ENCODE results near the gene AKAP6. TPM values are rescaled to one million over a fixed set of nuclear protein-coding genes. Genes with fewer than 3 reads are reported as not detected.

The AKAP6 gene
- total and polyA plus RNA-seq, 2 of the 8 experiments (the other 6 are each of a cell fraction or from before 2014, with no cell fraction given) = 0.09 to 0.89 TPM

DNA sequence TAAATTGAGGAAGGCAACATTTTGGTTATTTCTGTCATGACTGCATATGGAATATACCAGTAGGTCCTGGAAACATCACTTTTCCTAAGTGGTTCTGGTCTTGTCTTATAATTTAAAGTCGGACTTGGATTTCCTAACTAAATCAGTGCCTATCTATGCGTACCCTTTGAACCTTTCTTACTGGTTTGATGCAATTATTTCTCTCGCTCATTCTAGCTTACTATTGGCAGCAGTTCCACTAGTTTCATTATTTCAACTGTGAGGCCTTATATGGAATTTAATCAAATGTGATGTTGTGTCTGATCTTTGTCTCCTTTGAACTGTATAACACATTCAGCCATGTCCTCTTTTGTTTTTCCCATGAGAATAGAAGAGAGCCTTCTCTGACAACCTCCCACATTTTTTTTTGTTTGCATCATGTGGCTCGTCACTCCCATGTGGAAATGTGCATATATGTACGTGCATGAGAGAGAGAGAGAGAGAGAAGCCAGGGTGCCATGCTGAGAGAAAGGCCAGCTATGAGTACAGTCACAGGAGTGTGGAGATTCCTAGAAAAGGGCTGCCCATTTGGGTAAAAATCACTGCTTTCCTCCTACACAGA is 48.0 kb downstream of the AKAP6 start:
- Histone ChIP-seq H3K14ac (ENCODE audit: insufficient read length) (no peak overlapping the region), H3K4ac (replicated peaks; ENCODE audit: insufficient read length, low read depth, low read length) (no peak overlapping the region), H2BK120ac (replicated peaks; ENCODE audit: low read depth, low read length) (no peak overlapping the region), H3K23me2 (ENCODE audit: low read depth, low read length) (no peaks in the 10 kb centered on the region), H4K8ac (ENCODE audit: extremely low read depth, insufficient read depth, low read length) (no peak overlapping the region), H4K91ac (replicated peaks; ENCODE audit: insufficient read length, low read length) (no peak overlapping the region), H3K9ac (replicated peaks in 1 of 4; ENCODE audit: extremely low read depth in 1 of 4, low read depth in 3 of 4, low read length in 3 of 4) (no peak overlapping the region), H3K79me2 (ENCODE audit: control insufficient read depth in 1 of 2, insufficient read depth in 2 of 2, low read length in 2 of 2) (no peaks in the 10 kb centered on the region), H3K23ac (ENCODE audit: insufficient read length) (no peak overlapping the region), H3K9me3 (ENCODE audit: insufficient read depth in 2 of 2, low read depth in 1 of 2, low read length in 1 of 2) (no peaks in the 10 kb centered on the region), H3K4me3 (ENCODE audit: extremely low read depth in 1 of 4, insufficient read depth in 2 of 4, low read depth in 3 of 4, low read length in 4 of 4) (no peak overlapping the region), H3K56ac (replicated peaks; ENCODE audit: insufficient read length, low read depth, low read length) (no peak overlapping the region), H4K20me1 (replicated peaks in 1 of 2; ENCODE audit: control insufficient read depth in 1 of 2, insufficient read depth in 2 of 2, low read length in 2 of 2) (no peaks in the 10 kb centered on the region), H3K4me1 (replicated peaks in 1 of 4; ENCODE audit: control insufficient read depth in 3 of 4, insufficient read depth in 4 of 4, low read length in 3 of 4) (peaks cover 0 to 3% (median 1%) of the 10 kb centered on the region in 4 experiments; a peak in 1 of 7 replicates), H3K27me3 (replicated peaks in 1 of 4; ENCODE audit: control insufficient read depth in 3 of 4, extremely low read depth in 1 of 4, insufficient read depth in 3 of 4, low read length in 3 of 4) (no peaks in the 10 kb centered on the region), H3K4me2 (ENCODE audit: insufficient read depth in 1 of 2, low read depth in 2 of 2, low read length in 2 of 2) (no peak overlapping the region), H2BK12ac (ENCODE audit: low read depth, low read length) (no peak overlapping the region), H2BK20ac (ENCODE audit: low read length) (no peak overlapping the region), H3K18ac (ENCODE audit: extremely low read depth, low read length) (no peak overlapping the region), H3K79me1 (ENCODE audit: low read depth, low read length) (no peaks in the 10 kb centered on the region), H2BK5ac (ENCODE audit: low read depth, low read length) (no peak overlapping the region), H3K36me3 (ENCODE audit: control insufficient read depth in 2 of 4, insufficient read depth in 4 of 4, low read length in 3 of 4) (no peaks in the 10 kb centered on the region), H2AFZ (ENCODE audit: low read length) (no peak overlapping the region), H2BK15ac (ENCODE audit: low read length) (no peak overlapping the region), H3K27ac (ENCODE audit: low read depth, low read length) (no peak overlapping the region), H4K5ac (ENCODE audit: insufficient read length, low read depth, low read length) (no peak overlapping the region), H2AK5ac (ENCODE audit: low read depth, low read length) (no peak overlapping the region)
- POLR2A ChIA-PET (ENCODE audit: partially characterized antibody) = no interaction called here
- WGBS, 2 experiments (ENCODE audit: extremely low coverage in 1 of 2, insufficient coverage in 1 of 2, insufficient read length in 1 of 2, insufficient replicate concordance in 2 of 2, low coverage in 1 of 2, low lambda C conversion rate in 2 of 2, missing lambda C conversion rate in 1 of 2) = 82% methylated on average over 5 of the region's 5 CpGs; no CpG with 5 or more reads in 1 of the 2 experiments
- TF ChIP-seq CEBPB (IDR thresholded peaks at IDR 0.05; ENCODE audit: low read depth, low read length) (no peak), TBP (IDR thresholded peaks at IDR 0.05; ENCODE audit: low read depth, low read length) (no peak), GABPA (IDR thresholded peaks at IDR 0.05; ENCODE audit: borderline replicate concordance, insufficient read depth, low read length) (no peak), RXRA (IDR thresholded peaks at IDR 0.05; ENCODE audit: insufficient read depth, low read depth, low read length) (no peak)
- TF ChIP-seq, protein P1, sequence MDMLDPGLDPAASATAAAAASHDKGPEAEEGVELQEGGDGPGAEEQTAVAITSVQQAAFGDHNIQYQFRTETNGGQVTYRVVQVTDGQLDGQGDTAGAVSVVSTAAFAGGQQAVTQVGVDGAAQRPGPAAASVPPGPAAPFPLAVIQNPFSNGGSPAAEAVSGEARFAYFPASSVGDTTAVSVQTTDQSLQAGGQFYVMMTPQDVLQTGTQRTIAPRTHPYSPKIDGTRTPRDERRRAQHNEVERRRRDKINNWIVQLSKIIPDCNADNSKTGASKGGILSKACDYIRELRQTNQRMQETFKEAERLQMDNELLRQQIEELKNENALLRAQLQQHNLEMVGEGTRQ (IDR thresholded peaks at IDR 0.05; ENCODE audit: low read length) = no peak
- no peak for DNase-seq (ENCODE audit: low read depth in 1 of 2, low spot score in 2 of 2)
- CTCF ChIA-PET (ENCODE audit: partially characterized antibody) = interaction anchor here (0.5 to 0.6 kb wide), 2 partner anchors 17 to 25 kb away, joined by 3 to 4 read pairs; no protein-coding TSS in a partner anchor
- no peak for FAIRE-seq
